Neuronal stem cell (in vitro differentiated cells): ENCODE measurements around the gene NCF4.

Source experiments
- DNase-seq: peaks from one replicate; pipeline ENCODE4 v3.0.0-alpha.2; 2013; ENCODE audit warnings: low spot score
- H2AFZ ChIP-seq: one replicate; pipeline ENCODE4 v1.6.1; 2013; ENCODE audit warnings: mild to moderate bottlenecking, low read length, inconsistent platforms
- H2AK5ac ChIP-seq: 2 replicates; pipeline ENCODE4 v1.6.1; 2013; ENCODE audit warnings: low read depth, mild to moderate bottlenecking, inconsistent platforms, low read length, moderate library complexity, mixed read lengths
- H2BK120ac ChIP-seq: 2 replicates; pipeline ENCODE4 v1.6.1; 2013; ENCODE audit warnings: low read depth, mild to moderate bottlenecking, inconsistent platforms, low read length, moderate library complexity, mixed read lengths
- H2BK12ac ChIP-seq: one replicate; pipeline ENCODE4 v1.6.1; 2013; ENCODE audit warnings: low read length, inconsistent platforms
- H2BK15ac ChIP-seq: 2 replicates; pipeline ENCODE4 v1.6.1; 2013; ENCODE audit warnings: mild to moderate bottlenecking, low read length, inconsistent platforms, mixed read lengths
- H2BK5ac ChIP-seq: one replicate; pipeline ENCODE4 v1.6.1; 2013; ENCODE audit warnings: inconsistent platforms, mild to moderate bottlenecking, low read length, moderate library complexity
- H3K14ac ChIP-seq: one replicate; pipeline ENCODE4 v1.6.1; 2013; ENCODE audit warnings: low read length, inconsistent platforms
- H3K18ac ChIP-seq: 2 replicates; pipeline ENCODE4 v1.6.1; 2013; ENCODE audit warnings: low read length, inconsistent platforms
- H3K23ac ChIP-seq: 2 replicates; pipeline ENCODE4 v1.6.1; 2013; ENCODE audit warnings: low read depth, mild to moderate bottlenecking, mixed read lengths, low read length, inconsistent platforms; ENCODE audit not compliant: poor library complexity
- H3K27ac ChIP-seq: replicated peaks from 3 replicates; pipeline ENCODE4 v1.5.1; 2013; ENCODE audit warnings: low read length, inconsistent platforms
- H3K27me3 ChIP-seq, 3 experiments: 2 replicates each; pipeline ENCODE4 v1.6.1; 2013; ENCODE audit warnings: low read length in 3 of 3, mild to moderate bottlenecking in 2 of 3, inconsistent platforms in 1 of 3, low read depth in 1 of 3, mixed read lengths in 1 of 3, moderate library complexity in 1 of 3; ENCODE audit not compliant: control insufficient read depth in 3 of 3, insufficient read depth in 3 of 3
- H3K36me3 ChIP-seq, 2 donors: replicated peaks in 1 of 2; 2 replicates each; pipeline ENCODE4 v1.6.1; 2013; ENCODE audit warnings: low read length in 2 of 2; ENCODE audit not compliant: control insufficient read depth in 2 of 2, insufficient read depth in 2 of 2
- H3K4ac ChIP-seq: 2 replicates; pipeline ENCODE4 v1.6.1; 2013; ENCODE audit warnings: inconsistent platforms, mild to moderate bottlenecking, low read length, moderate library complexity
- H3K4me1 ChIP-seq, 2 donors: 1 replicate in 1 of 2; 2 replicates in 1 of 2; pipeline ENCODE4 v1.6.1; 2013; ENCODE audit warnings: low read length in 2 of 2, low read depth in 1 of 2; ENCODE audit not compliant: control insufficient read depth in 2 of 2, insufficient read depth in 1 of 2
- H3K4me2 ChIP-seq: one replicate; pipeline ENCODE4 v1.6.1; 2013; ENCODE audit warnings: mild to moderate bottlenecking, low read length, inconsistent platforms; ENCODE audit not compliant: insufficient read depth, poor library complexity, severe bottlenecking
- H3K4me3 ChIP-seq, 2 donors: 2 replicates each; pipeline ENCODE4 v1.5.1; 2013; ENCODE audit warnings: low read length in 2 of 2, mild to moderate bottlenecking in 2 of 2, inconsistent platforms in 1 of 2, moderate library complexity in 1 of 2
- H3K79me1 ChIP-seq: one replicate; pipeline ENCODE4 v1.6.1; 2013; ENCODE audit warnings: low read depth, mild to moderate bottlenecking, inconsistent platforms, low read length, moderate library complexity
- H3K9ac ChIP-seq: one replicate; pipeline ENCODE4 v1.6.1; 2013; ENCODE audit warnings: mild to moderate bottlenecking, low read depth, low read length, inconsistent platforms; ENCODE audit not compliant: poor library complexity
- H3K9me3 ChIP-seq, 2 donors: replicated peaks in 1 of 2; 2 replicates each; pipeline versions ENCODE3 to v1.6.1; 2013; ENCODE audit warnings: low read length in 2 of 2, mild to moderate bottlenecking in 2 of 2, inconsistent platforms in 1 of 2, low read depth in 1 of 2, mixed read lengths in 1 of 2, moderate library complexity in 1 of 2; ENCODE audit not compliant: control insufficient read depth in 2 of 2, insufficient read depth in 1 of 2
- H4K8ac ChIP-seq: one replicate; pipeline ENCODE4 v1.6.1; 2013; ENCODE audit warnings: low read depth, mild to moderate bottlenecking, inconsistent platforms, low read length, moderate library complexity
- H4K91ac ChIP-seq: one replicate; pipeline ENCODE4 v1.6.1; 2013; ENCODE audit warnings: low read length, low read depth, mild to moderate bottlenecking, inconsistent platforms; ENCODE audit not compliant: poor library complexity
- WGBS, 2 donors: extraction: QIAGEN DNeasy Blood & Tissue Kit; methylation state at CpG; one replicate each; pipeline ENCODE4 v1.1.7; 2013; ENCODE audit warnings: missing lambda C conversion rate in 2 of 2, mixed read lengths in 1 of 2; ENCODE audit not compliant: insufficient read length in 2 of 2, insufficient replicate concordance in 1 of 2; ENCODE audit errors: extremely low coverage in 2 of 2; 5-methylcytosine and 5-hydroxymethylcytosine counted together

Gene NCF4

DNA sequence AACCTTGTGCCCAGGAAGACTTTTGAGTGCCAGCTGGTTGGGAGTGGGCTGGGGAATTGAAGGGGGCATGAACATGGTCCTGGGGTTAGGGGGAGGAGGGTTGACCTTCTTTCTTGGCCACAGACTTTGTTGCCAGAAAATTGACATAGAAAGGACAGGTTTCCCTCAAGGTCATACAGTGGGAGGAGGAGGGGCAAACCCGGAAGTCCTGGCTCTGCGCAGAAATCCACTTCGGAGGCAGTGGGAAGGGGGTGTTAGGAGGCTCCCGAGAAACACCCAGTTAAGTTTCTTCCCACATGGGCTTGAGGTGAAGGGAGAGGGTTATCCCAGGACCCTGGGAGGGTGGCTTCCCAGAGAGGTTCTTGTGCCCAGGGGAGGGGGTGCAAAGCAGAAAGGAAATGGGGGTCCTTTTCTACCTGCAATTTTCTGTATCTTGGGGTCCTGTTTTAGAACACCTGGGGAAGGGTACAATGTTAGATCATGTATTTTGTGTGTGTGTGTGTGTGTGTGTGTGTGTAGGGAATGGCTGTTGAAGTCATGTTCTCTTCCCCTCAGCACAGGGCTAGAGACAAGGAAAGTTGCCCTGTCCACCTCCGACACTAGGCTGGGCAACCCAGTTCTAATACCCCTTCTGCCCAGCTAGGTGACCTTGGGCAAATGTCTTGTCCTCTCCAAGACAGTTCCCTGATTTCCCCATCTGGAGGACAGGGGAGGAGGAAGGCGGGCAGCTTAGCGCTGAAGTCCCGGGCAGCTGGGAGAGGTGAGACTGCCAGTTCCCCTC, 45.1 kb upstream of the NCF4 start:
- peak overlapping the region; percentile 56 for H3K14ac ChIP-seq
- no peak overlapping the region for H4K91ac ChIP-seq
- H3K9me3 ChIP-seq, result no peaks in the 10 kb centered on the region
- peak overlapping the region; percentile 94 for H2AFZ ChIP-seq
- H2BK120ac ChIP-seq, result no peak overlapping the region
- H3K18ac ChIP-seq, result peak overlapping the region; percentile 86
- peaks cover 6 to 43% (median 11%) of the 10 kb centered on the region in 3 experiments for H3K27me3 ChIP-seq
- H3K27ac ChIP-seq, result no peak overlapping the region
- H3K79me1 ChIP-seq, result no peaks in the 10 kb centered on the region
- H3K9ac ChIP-seq, result peak overlapping the region; percentile 70
- peaks cover 11 to 28% of the 10 kb centered on the region in 2 donors for H3K4me1 ChIP-seq
- no peak overlapping the region for H4K8ac ChIP-seq
- peak overlapping the region; percentile 86 for H2BK15ac ChIP-seq
- peak overlapping the region in 1 of 2 donors; percentile 61 for H3K4me3 ChIP-seq
- H2BK12ac ChIP-seq, result no peak overlapping the region
- no peak overlapping the region for H3K4ac ChIP-seq
- H3K23ac ChIP-seq, result peak overlapping the region; percentile 40
- no CpG with 5 or more reads among the region's 8 CpGs for WGBS, 2 donors
- H3K4me2 ChIP-seq, result peak overlapping the region; percentile 79
- H3K36me3 ChIP-seq, result peaks cover 0 to 34% of the 10 kb centered on the region in 2 donors
- no peak for DNase-seq
- peak overlapping the region; percentile 40 for H2AK5ac ChIP-seq
- peak overlapping the region; percentile 30 for H2BK5ac ChIP-seq

DNA sequence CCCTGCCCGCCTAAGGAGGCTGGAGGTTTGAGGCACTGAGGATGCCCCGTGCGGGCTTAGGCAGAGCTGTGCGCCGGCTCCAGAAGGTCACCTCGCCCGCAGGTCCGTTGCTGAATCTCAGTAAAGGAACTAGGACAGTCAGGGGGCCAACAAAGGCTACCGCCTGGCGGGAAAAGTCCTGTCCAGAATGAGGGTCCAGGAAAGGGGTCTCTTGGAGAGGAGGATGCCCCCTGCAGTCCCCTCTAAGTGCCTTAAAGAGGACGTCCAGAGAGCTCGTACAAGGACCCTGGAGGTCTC, 44.5 kb upstream of the NCF4 start:
- H3K4me3 ChIP-seq, result peak overlapping the region; percentile 61 to 71

DNA sequence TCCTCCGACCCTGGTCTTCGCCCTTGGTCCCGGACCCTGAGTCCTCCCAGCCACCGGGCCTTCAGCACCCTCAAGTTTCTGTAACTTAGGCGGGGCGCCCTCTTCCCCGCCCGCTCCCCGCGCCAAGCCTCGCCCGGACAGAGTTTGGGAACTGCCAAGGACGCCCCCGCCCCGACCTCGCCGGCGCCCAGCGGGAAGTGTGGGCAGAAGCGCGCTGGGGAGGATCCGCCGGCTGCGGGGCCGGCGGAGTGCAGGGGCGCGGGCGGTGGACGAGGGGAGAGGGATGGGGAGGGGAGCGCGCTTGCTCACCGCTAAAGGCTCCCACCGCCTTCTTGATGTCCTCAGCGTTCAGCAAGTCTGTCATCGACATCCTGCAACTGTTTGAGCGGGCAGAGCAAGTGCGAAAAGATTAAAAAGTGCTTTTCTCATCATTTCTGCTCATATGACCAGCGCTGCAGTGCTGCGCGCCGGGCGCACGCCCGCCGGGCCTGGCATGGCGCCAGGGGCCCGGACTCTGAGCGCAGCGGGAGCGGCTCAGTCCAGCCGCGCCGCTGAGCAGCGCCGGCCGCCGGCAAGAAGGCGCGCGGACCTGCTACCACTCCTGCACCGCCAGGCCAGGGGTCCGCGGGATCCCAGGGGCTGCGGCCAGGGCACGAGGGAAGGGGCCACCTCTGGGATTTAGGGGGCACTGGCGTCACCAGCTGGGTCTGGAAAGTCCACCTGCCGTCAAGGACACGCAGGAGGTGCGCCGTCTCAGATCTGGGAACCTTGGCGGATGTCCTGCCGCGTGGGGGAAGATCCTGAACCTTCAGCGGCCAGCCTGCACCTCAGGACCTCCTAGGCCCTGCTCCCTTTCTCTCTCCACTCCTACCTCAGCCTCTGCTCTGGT, 43.9 kb upstream of the NCF4 start, which contains the start of gene PVALB:
PVALB (minus strand) TSS at position 400 of the 889 bp plus-strand sequence; CDS start at position 370, 30 bp downstream.
- Histone ChIP-seq H3K27me3 (peaks cover 6 to 43% (median 11%) of the 10 kb centered on the region in 3 experiments), H3K9ac (peak within 1 kb of the TSS; percentile 70), H3K4me1 (peaks cover 11 to 28% of the 10 kb centered on the region in 2 donors), H2BK12ac (peak within 1 kb of the TSS; percentile 58), H4K8ac (no peak within 1 kb of the TSS), H3K4me3 (peak within 1 kb of the TSS; percentile 61 to 71), H3K23ac (peak within 1 kb of the TSS; percentile 40), H2BK120ac (peak within 1 kb of the TSS; percentile 32), H3K27ac (no peak within 1 kb of the TSS), H2BK15ac (peak within 1 kb of the TSS; percentile 86), H3K18ac (peak within 1 kb of the TSS; percentile 92), H2AFZ (peak within 1 kb of the TSS; percentile 94), H3K79me1 (no peaks in the 10 kb centered on the region), H3K36me3 (peaks cover 0 to 30% of the 10 kb centered on the region in 2 donors), H3K4ac (no peak within 1 kb of the TSS), H2BK5ac (peak within 1 kb of the TSS; percentile 30), H2AK5ac (peak within 1 kb of the TSS; percentile 82), H4K91ac (no peak within 1 kb of the TSS), H3K14ac (peak within 1 kb of the TSS; percentile 78), H3K9me3 (no peaks in the 10 kb centered on the region), H3K4me2 (peak within 1 kb of the TSS; percentile 79)
- DNase-seq, result no peak
- no CpG with 5 or more reads among the region's 75 CpGs for WGBS, 2 donors

More for the DNA sequence above, 44.5 kb upstream of the NCF4 start:
- peak overlapping the region; percentile 70 for H3K9ac ChIP-seq
- H2AK5ac ChIP-seq, result peak overlapping the region; percentile 40
- H2BK120ac ChIP-seq, result no peak overlapping the region
- WGBS, 2 donors, result no CpG with 5 or more reads among the region's 12 CpGs
- peak overlapping the region; percentile 56 for H3K14ac ChIP-seq
- peak overlapping the region; percentile 86 for H3K18ac ChIP-seq
- H3K79me1 ChIP-seq, result no peaks in the 10 kb centered on the region
- no peak overlapping the region for H4K91ac ChIP-seq
- H3K4ac ChIP-seq, result no peak overlapping the region
- peak overlapping the region; percentile 40 for H3K23ac ChIP-seq
- H2AFZ ChIP-seq, result peak overlapping the region; percentile 94
- peak overlapping the region; percentile 86 for H2BK15ac ChIP-seq
- H3K4me2 ChIP-seq, result peak overlapping the region; percentile 79
- H2BK12ac ChIP-seq, result no peak overlapping the region
- no peak overlapping the region for H4K8ac ChIP-seq
- H3K9me3 ChIP-seq, result no peaks in the 10 kb centered on the region
- peaks cover 0 to 34% of the 10 kb centered on the region in 2 donors for H3K36me3 ChIP-seq
- H3K27ac ChIP-seq, result no peak overlapping the region
- DNase-seq, result no peak
- no peak overlapping the region for H2BK5ac ChIP-seq
- H3K4me1 ChIP-seq, result peaks cover 11 to 28% of the 10 kb centered on the region in 2 donors
- H3K27me3 ChIP-seq, result peaks cover 6 to 43% (median 11%) of the 10 kb centered on the region in 3 experiments
